ENCODE results near the gene ACKR1.

The ACKR1 gene

DNA sequence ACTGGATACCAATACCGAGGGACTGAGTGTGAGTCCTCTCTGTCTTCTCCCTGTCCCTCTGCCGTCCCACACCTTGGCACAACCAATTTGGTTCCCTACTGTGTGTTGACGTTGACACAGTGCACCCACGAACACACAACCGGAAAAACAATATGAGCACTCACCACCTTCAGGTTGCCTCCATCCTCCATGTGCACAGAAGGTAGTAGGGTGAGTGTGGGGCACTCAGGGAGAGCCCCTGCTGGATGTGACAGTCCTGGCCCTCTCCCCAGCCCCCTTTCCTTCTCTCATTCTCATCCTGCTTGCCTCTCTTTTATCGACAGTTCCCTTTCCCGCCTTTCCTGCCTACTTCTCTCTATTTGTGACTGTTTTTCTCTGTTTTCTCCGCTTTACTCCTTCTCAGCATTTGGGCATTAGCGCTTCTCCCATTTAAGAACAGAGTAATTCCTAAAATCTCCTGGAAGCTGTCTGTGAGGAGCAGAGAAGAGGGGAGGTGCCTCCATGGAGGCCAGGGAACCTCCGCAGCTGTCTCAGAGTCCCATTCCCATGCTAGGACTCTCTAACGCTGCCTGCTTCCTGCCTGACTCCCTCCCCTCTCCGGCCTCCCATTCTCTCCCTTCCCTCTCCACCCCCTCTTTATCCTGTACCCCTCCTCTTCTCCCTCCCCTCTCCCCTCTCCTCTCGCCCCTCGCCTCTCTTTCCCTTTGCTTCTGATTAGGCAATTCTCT is 16.9 kb upstream of the ACKR1 start:
- no peak for DNase-seq

GRCh38 chr1:159188375-159188788 is 16.3 kb upstream of the ACKR1 start:
- DNase-seq: no peak

GRCh38 chr1:159190441-159190840 is 14.2 kb upstream of the ACKR1 start:
- DNase-seq: no peak

- DNase-seq: no peak
Measured at GRCh38 chr1:159196543-159196942, 8.1 kb upstream of the ACKR1 start.

DNA sequence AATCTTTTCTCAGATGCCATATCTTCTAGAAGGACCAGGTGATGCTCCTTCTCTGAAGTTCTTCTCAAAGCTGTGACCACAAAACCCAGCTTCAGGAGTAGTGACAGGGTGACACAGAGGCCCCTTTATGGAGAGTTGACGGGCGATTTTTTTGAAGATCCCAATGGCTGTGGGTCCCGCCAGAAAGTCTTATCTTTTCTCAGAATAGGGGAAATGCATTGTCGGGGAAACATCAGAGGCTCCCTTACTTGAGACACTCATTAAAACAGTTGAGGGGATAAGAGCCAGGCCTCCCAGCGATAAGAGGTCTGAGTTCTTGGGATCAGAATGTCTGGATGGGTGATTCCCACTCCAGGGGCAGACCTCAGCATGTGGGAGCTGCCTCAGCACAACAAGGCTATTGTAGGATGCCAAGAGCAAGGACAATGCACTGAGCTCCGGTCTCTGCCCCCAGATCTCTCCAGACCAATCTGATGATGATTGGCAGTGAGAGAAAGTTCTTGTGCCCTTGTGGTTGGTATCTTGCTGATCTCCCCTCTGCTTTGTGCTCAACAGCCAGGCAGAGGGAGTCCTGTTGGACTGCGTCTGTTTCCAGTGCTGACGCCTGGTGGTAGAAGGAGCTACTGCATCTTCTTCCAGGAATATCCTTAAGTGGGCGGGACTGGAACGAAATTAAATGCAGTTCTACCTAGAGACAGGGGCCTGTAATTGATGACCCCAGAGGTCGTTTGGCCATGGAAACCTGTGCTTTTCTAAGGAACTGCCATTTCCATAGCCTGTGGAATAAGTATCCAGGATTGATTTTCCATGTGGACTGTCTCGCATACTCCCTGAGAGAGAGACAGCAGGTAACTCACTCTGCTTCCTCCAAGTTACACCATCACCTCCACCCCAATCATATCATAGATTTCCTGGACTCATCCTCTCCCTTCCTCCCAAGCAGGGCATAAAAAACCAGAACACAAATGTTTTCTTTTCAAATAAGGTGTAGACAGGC is 6.8 kb upstream of the ACKR1 start:
- peak; percentile 63 for DNase-seq

DNA sequence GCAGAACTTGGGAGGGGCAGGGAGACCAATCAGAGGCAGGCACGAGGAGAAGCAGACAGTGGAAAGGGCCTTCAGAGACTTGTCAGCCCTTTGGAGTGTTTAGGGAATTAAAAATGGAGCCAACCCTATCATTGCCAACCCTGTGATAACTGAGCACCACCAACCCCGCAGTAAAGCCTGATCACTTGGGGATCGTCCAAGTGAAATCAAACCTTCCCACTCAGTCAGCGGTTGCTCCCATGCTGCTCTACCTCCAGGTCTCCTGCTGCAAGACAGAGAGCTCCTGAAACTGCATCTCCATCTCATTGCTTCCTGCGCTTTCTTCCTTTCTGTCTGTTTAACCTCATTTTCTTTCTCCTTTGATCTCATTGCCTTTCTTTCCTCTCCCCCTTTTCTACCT is 4.8 kb upstream of the ACKR1 start:
- DNase-seq: no peak

DNA sequence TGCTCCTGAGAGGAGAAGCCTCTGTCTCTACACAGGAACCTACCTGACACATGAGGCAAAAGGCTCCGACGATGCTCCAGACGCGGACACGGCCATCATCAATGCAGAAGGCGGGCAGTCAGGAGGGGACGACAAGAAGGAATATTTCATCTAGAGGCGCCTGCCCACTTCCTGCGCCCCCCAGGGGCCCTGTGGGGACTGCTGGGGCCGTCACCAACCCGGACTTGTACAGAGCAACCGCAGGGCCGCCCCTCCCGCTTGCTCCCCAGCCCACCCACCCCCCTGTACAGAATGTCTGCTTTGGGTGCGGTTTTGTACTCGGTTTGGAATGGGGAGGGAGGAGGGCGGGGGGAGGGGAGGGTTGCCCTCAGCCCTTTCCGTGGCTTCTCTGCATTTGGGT is 3.9 kb upstream of the ACKR1 start:
- DNase-seq: no peak

DNA sequence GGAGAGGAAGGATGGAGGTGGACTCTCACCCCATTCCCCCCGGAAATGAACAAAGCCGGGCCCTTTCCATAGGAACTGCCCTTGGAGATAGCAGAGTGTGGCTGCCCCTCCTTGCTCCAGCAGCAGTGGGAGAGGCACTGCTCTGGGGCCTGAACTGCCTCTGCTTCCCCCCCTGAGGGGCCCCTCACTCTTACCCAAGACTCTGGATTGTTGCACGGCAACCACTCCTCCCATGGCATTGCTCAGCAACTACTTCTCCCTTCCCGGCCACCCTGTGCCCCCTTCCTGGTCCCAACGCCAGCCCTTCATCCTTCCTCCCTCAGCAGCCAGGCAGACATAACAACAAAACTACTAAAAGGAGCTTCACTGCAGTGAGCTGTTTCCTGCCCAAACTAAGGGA is 3.0 kb upstream of the ACKR1 start:
- DNase-seq: no peak

DNA sequence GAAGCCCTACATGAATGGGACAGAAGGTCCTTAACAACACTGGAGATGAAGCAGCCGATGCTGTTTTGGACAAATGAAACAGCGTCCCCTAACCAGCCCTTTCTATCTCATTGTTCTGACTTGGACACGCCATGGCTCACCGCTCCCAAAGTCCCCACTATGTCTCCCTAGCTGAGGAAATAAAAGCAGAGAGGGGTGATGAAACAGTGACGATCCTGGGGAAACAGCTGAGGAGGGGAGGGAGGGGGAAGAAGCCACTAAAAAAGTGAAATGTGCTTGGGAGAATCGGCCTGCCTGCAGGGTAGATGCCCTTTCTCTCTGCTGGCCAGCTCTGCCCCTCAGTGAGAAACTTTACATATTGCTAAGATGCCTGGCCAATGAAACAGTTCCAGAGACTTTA is 1.1 kb upstream of the ACKR1 start:
- no peak for DNase-seq

DNA sequence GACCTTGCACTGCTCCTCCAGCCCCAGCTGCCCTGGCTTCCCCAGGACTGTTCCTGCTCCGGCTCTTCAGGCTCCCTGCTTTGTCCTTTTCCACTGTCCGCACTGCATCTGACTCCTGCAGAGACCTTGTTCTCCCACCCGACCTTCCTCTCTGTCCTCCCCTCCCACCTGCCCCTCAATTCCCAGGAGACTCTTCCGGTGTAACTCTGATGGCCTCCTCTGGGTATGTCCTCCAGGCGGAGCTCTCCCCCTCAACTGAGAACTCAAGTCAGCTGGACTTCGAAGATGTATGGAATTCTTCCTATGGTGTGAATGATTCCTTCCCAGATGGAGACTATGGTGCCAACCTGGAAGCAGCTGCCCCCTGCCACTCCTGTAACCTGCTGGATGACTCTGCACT is 550 bp downstream of the ACKR1 start:
- DNase-seq: no peak

DNA sequence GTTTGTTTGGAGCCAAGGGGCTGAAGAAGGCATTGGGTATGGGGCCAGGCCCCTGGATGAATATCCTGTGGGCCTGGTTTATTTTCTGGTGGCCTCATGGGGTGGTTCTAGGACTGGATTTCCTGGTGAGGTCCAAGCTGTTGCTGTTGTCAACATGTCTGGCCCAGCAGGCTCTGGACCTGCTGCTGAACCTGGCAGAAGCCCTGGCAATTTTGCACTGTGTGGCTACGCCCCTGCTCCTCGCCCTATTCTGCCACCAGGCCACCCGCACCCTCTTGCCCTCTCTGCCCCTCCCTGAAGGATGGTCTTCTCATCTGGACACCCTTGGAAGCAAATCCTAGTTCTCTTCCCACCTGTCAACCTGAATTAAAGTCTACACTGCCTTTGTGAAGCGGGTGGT is 1.4 kb downstream of the ACKR1 start:
- DNase-seq: no peak

DNA sequence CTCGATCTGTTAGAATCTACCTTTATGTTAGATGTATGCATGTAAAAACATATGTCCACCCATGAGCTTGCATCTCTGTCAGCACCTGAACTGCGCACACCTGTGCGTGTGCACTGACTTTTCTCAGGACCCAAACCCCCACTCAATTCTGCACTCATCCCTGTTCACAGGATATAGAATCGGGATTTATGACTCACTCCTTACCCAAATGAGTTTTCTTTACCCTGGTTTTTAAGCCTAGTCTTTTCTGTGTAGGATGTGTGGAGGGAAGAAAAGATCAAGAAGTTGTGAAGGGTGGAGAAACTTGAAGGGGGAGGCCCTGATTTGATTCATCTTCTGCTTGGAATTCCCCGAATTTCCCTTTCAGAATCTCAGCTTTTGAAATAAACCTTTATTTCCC is 2.4 kb downstream of the ACKR1 start:
- no peak for DNase-seq

- DNase-seq: no peak
Measured at GRCh38 chr1:159207774-159208173, 3.1 kb downstream of the ACKR1 start.

GRCh38 chr1:159208175-159208825 is 3.6 kb downstream of the ACKR1 start:
- no peak for DNase-seq

DNA sequence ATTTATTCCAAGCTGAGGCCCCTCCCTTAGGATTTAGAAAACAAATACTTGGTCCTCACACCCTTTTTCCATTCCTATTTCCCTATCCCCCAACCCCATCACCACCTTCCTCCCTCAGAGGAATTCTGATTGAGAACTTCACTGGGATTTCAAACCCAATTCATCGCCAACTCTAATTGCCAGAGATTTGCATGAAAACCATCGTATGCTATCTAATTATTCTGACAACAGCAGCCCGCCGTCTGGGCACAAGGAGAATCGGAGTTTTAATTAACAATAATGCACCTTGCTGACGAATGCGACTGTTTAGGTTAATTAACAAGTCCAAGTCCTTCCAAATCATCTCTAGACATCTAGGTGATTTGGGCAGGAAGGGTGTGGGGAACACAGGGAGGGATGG is 4.4 kb downstream of the ACKR1 start:
- DNase-seq: no peak

DNA sequence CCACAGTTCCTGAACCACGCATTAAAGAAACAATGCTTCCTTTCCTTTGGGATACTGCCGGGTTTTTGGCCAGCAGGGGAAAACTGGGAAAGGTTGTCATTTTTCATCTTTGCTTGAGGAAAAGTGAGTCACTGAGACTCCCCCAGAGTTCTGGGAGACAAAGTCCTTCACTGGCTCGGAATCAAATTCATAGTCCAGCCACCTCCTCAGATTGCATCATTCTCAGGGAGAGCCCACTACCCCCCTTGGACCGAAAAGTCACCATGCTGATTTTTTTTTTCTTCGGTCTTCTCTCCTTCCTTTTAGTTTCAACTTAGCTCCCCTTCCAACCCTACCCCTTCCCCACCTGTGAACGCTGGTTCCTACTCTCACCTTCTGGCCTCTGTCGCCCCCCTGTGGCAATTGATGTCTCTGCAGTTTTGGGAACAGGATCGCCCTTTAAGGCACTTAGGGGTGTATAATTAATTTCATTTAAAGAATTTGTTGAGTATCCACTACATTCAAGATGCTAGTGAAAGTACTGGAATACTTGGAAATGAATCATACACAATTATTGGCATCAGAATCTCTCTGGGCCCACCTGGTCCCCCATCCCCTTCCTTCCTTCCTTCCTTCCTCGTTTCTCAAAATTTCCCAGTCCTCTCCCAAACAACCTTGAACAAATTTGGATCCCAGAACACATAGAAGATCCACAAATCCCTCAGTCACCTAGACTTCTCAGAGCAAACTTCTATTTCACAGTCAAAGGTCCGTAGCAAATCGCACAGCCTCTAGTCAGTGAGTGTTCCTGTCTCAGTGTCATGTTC is 6.9 kb downstream of the ACKR1 start:
- no peak for DNase-seq

GRCh38 chr1:159212596-159212995 is 7.9 kb downstream of the ACKR1 start:
- no peak for DNase-seq

DNA sequence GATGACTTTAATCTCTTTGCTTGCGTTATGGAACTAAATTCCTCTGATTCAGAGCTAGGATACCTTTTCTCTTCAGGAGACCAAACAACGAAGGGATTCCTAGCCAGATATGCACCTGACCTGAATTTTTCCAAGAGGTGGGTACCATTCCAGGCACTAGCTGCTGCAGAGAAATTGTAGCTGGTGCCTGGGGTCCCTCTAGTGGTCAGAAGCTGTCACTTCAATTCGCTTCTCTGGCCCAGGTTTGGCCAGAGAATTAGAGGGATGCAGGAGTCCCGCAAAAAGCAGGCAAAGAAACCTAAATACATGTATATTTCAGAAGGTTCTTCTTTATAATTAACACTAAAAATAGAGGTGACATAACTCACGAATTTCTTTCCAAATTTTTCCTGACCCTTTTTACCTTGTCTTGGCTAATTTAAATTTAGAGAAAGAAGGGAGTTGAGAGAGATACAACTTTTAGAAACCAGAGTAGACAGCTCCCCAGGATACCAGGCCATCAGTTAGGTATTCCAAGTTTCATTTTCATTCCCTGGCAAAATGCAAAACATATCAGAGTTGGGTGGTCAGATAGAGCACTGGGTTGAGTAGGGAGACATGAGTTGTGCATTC is 9.6 kb downstream of the ACKR1 start:
- DNase-seq: no peak

DNA sequence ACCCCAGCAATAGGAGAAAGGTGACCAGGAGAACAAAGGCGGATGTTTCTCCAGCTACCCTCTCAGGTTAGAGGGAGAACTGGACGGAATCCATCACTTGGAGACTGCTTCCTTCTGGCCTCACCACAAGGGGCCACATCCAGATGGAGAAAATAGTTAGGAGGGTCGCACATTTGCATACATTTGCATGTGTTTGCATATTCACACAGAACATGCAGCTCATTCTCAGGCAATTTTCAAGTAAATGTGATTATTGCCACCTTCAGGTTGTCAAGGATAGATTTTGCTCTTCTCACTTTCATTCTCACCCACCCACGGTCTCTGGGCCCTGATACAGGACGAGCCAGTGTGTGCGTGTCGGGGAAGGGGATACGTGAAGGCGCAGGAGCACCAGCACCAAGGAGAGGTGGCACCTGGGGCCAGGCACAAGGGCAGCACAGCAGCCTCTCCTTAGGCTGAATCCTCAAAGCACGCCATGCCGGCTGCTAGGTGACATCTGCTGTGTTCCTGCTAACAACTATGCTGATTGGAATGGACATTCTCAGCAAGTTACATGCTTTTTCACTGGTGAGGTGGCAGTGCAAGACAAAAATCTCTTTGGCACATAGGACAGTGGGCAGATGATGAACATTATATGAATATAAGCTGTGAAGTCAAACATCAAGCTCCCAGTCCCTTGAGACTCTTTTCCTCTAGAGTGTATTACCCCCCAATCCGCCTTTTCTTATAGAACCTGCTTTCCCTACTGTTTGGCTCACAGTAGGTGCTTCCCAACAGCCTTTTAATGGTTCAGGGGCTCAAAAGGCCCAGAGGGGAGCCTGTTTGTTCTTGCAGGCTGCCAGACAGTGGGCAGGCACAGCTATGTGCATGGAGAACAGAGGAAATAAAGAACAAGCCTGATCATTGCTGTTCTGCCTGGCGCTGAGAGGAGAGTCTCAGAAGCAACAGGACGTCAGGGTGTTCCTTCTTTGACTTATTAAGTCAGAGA is 14.3 kb downstream of the ACKR1 start:
- no peak for DNase-seq

- no peak for DNase-seq
Measured at GRCh38 chr1:159222075-159222865, 17.6 kb downstream of the ACKR1 start.

Measured in amniotic stem cell (primary cell).